HepG2 (cell line): ENCODE data around the gene UBAP2L. TPM values are rescaled to one million over a fixed set of nuclear protein-coding genes. Genes with fewer than 3 reads are reported as not detected.

ENCODE experiments used
- ARID2 ChIP-seq: sonication (generic); formaldehyde crosslinking; IDR thresholded peaks from 2 replicates; pipeline ENCODE4 v1.8.1; 2022; ENCODE audit warnings: mild to moderate bottlenecking, missing genetic modification reagents, borderline replicate concordance
- CBFB ChIP-seq: sonication (generic); formaldehyde crosslinking; IDR thresholded peaks from 2 replicates; pipeline ENCODE4 v1.4.0; 2020; ENCODE audit warnings: missing genetic modification reagents
- FOSL2 ChIP-seq: sonication (generic); formaldehyde crosslinking; IDR thresholded peaks from 2 replicates; pipeline ENCODE4 v1.4.0; 2020; ENCODE audit warnings: missing genetic modification reagents
- GTF3A ChIP-seq: sonication (generic); formaldehyde crosslinking; conservative IDR thresholded peaks from 2 replicates; pipeline ENCODE4 v1.4.0; 2020; ENCODE audit warnings: mild to moderate bottlenecking, missing genetic modification reagents
- RAD21 ChIP-seq: fragments of 450-650 bp; formaldehyde crosslinking; IDR thresholded peaks from 2 replicates; pipeline ENCODE4 v1.5.0; 2020; ENCODE audit warnings: mild to moderate bottlenecking
- SAP130 ChIP-seq: IDR thresholded peaks from 2 replicates; pipeline ENCODE4 v1.6.1; 2016; ENCODE audit warnings: low read depth
- TIGD3 ChIP-seq: sonication (generic); formaldehyde crosslinking; IDR thresholded peaks from 2 replicates; pipeline ENCODE4 v1.5.1; 2020; ENCODE audit warnings: mild to moderate bottlenecking, missing genetic modification reagents, borderline replicate concordance
- ZBTB14 ChIP-seq: sonication (generic); formaldehyde crosslinking; IDR thresholded peaks from 2 replicates; pipeline ENCODE4 v1.4.0; 2020; ENCODE audit warnings: missing genetic modification reagents
- ZBTB39 ChIP-seq: sonication (generic); formaldehyde crosslinking; IDR thresholded peaks from 2 replicates; pipeline ENCODE4 v1.5.0; 2020; ENCODE audit warnings: missing genetic modification reagents
- ZHX2 ChIP-seq, 2 experiments: sonication (generic) in 1 of 2; formaldehyde crosslinking in 1 of 2; IDR thresholded peaks; 2 replicates each; pipeline versions ENCODE4 v1.6.1 to v1.9.0; 2014 to 2022; ENCODE audit warnings: antibody characterized with exemption in 1 of 2, borderline replicate concordance in 1 of 2, inconsistent platforms in 1 of 2, low read depth in 1 of 2, missing genetic modification reagents in 1 of 2
- ZNF3 ChIP-seq: IDR thresholded peaks from 2 replicates; pipeline ENCODE4 v1.7.0; 2017; ENCODE audit warnings: inconsistent platforms
- ZNF343 ChIP-seq: sonication (generic); formaldehyde crosslinking; IDR thresholded peaks from 2 replicates; pipeline ENCODE4 v1.4.0; 2020; ENCODE audit warnings: mild to moderate bottlenecking, missing genetic modification reagents
- ZNF552 ChIP-seq: sonication (generic); formaldehyde crosslinking; IDR thresholded peaks from 2 replicates; pipeline ENCODE4 v1.9.0; 2022; ENCODE audit warnings: missing genetic modification reagents, mild to moderate bottlenecking, borderline replicate concordance
- ZNF576 ChIP-seq: sonication (generic); formaldehyde crosslinking; IDR thresholded peaks from 2 replicates; pipeline ENCODE4 v1.4.0; 2020; ENCODE audit warnings: mild to moderate bottlenecking, missing genetic modification reagents
- ZNF724P ChIP-seq: sonication (generic); formaldehyde crosslinking; IDR thresholded peaks from 2 replicates; pipeline ENCODE4 v1.8.0; 2022; ENCODE audit warnings: missing genetic modification reagents, borderline replicate concordance
- ZSCAN30 ChIP-seq: sonication (generic); formaldehyde crosslinking; IDR thresholded peaks from 2 replicates; pipeline ENCODE4 v1.5.0; 2020; ENCODE audit warnings: mild to moderate bottlenecking, missing genetic modification reagents
- ZSCAN31 ChIP-seq: sonication (generic); formaldehyde crosslinking; IDR thresholded peaks from 2 replicates; pipeline ENCODE4 v1.5.0; 2020; ENCODE audit warnings: low read depth, mild to moderate bottlenecking, missing genetic modification reagents
- polyA plus RNA-seq, 8 experiments: library from polyadenylated mRNA; depleted of rRNA in 3 of 8; stranded (reverse) in 7 of 8; unstranded in 1 of 8; fragments of >200 nt; fragmentation: Illumina TruSeq in 4 of 8; extraction: Trizol in 4 of 8; gene quantifications; 2 replicates each; pipeline versions ENCODE4 v1.2.1 to v1.2.3, GENCODE V29; 2011 to 2016; ENCODE audit warnings: low read depth in 4 of 8, missing spikeins in 1 of 8, mixed read lengths in 1 of 8; ENCODE audit not compliant: insufficient read depth in 1 of 8
- total RNA-seq, 5 experiments: library from RNA; depleted of rRNA; stranded (reverse); fragments of >200 nt; fragmentation: Illumina TruSeq; extraction: Trizol; gene quantifications; 2 replicates each; pipeline ENCODE4 v1.2.3, GENCODE V29; 2016; ENCODE audit warnings: low read depth in 1 of 5

Gene UBAP2L
- total and polyA plus RNA-seq, 2 of the 13 experiments (the other 11 are each of a cell fraction or from before 2014, with no cell fraction given) = 74.2 to 159 TPM

- TF ChIP-seq SAP130 (CRISPR knock-in tag) (peak; percentile 98), FOSL2 (CRISPR knock-in tag) (peak; percentile 32; the same call in 1 of the 2 replicates), ARID2 (CRISPR knock-in tag) (peak; percentile 20; the same call in 1 of the 2 replicates), ZNF552 (CRISPR knock-in tag) (no peak; the same call in none of the 2 replicates), ZNF3 (no peak), ZBTB14 (CRISPR knock-in tag) (no peak), GTF3A (no peak), RAD21 (CRISPR knock-in tag) (no peak), ZNF724P (no peak), ZSCAN30 (CRISPR knock-in tag) (no peak), ZNF576 (CRISPR knock-in tag) (peak; percentile 67), ZNF343 (CRISPR knock-in tag) (no peak), CBFB (CRISPR knock-in tag) (peak; percentile 88), TIGD3 (CRISPR knock-in tag) (no peak), ZSCAN31 (CRISPR knock-in tag) (peak; percentile 92), ZBTB39 (CRISPR knock-in tag) (0 out of 2 replicates have a peak, but pooled peaks have one; percentile 18), ZHX2 (IDR thresholded peaks at IDR 0.05; ENCODE audit: low read depth) (peak; percentile 67; the same call in 1 of the 2 replicates), ZHX2 (CRISPR knock-in tag; IDR thresholded peaks at IDR 0.05; ENCODE audit: borderline replicate concordance) (no peak)
Observed at GRCh38 chr1:154183046-154183915, 37.5 kb upstream of the UBAP2L start (continued).
